Lung (tissue), 12 donors: ENCODE measurements around the gene MS4A6E. TPM values are rescaled to one million over a fixed set of nuclear protein-coding genes. Genes with fewer than 3 reads are reported as not detected.
A peak's percentile ranks its signal among the peaks of the same experiment; 100 is the strongest.

Source experiments
- ATAC-seq: fragments of 200-7000 bp; cut with Tn5 transposase; one replicate; pipeline ENCODE4 v1.9.1; 2020; ENCODE audit warnings: moderate number of reproducible peaks; ENCODE audit not compliant: insufficient read depth, low FRiP score
- DNase-seq, 3 donors: peaks; one replicate each; pipeline ENCODE4 v3.0.0-alpha.2; 2013 to 2017
- H3K27ac ChIP-seq, 2 donors: one replicate each; pipeline ENCODE4 v1.5.1; 2013; ENCODE audit warnings: mild to moderate bottlenecking in 2 of 2, moderate library complexity in 2 of 2, control low read depth in 1 of 2, inconsistent platforms in 1 of 2, low read depth in 1 of 2, low read length in 1 of 2
- H3K27me3 ChIP-seq, 3 donors: one replicate each; pipeline ENCODE4 v1.5.1; 2013; ENCODE audit warnings: low read length in 2 of 3; ENCODE audit not compliant: control insufficient read depth in 3 of 3, insufficient read depth in 3 of 3
- H3K36me3 ChIP-seq, 4 donors: one replicate each; pipeline ENCODE4 v1.5.1; 2013; ENCODE audit warnings: low read length in 4 of 4, mild to moderate bottlenecking in 1 of 4, moderate library complexity in 1 of 4; ENCODE audit not compliant: control insufficient read depth in 4 of 4, insufficient read depth in 4 of 4
- H3K4me1 ChIP-seq, 5 donors: one replicate each; pipeline ENCODE4 v1.5.1; 2013; ENCODE audit warnings: low read length in 5 of 5, mild to moderate bottlenecking in 2 of 5, moderate library complexity in 1 of 5; ENCODE audit not compliant: control insufficient read depth in 5 of 5, insufficient read depth in 5 of 5
- H3K4me3 ChIP-seq: one replicate; pipeline ENCODE4 v1.5.1; 2013; ENCODE audit warnings: mild to moderate bottlenecking, control low read depth, moderate library complexity
- H3K9ac ChIP-seq, 2 donors: one replicate each; pipeline ENCODE4 v1.5.1; 2013; ENCODE audit warnings: low read length in 2 of 2, control low read depth in 1 of 2; ENCODE audit not compliant: insufficient read depth in 1 of 2
- H3K9me3 ChIP-seq, 4 donors: one replicate each; pipeline ENCODE4 v1.5.1; 2013; ENCODE audit warnings: low read length in 3 of 4, mild to moderate bottlenecking in 1 of 4, moderate library complexity in 1 of 4; ENCODE audit not compliant: control insufficient read depth in 4 of 4, insufficient read depth in 3 of 4
- CTCF ChIP-seq: IDR thresholded peaks from 2 replicates; pipeline ENCODE4 v1.5.1; 2012; ENCODE audit warnings: mild to moderate bottlenecking; ENCODE audit errors: control extremely low read depth, extremely low read depth
- WGBS, 2 donors: extraction: QIAGEN DNeasy Blood & Tissue Kit; methylation state at CpG; one replicate each; pipeline ENCODE4 v1.1.7; 2013; 5-methylcytosine and 5-hydroxymethylcytosine counted together
- polyA plus RNA-seq, 2 donors: library from polyadenylated mRNA; stranded (reverse); fragments of 200-250 nt; gene quantifications; one replicate each; pipeline ENCODE4 v1.2.1, GENCODE V29; 2013
- total RNA-seq, 2 donors: library from RNA; depleted of rRNA in 1 of 2; stranded (reverse); fragments of >200 nt in 1 of 2; gene quantifications; one replicate each; pipeline ENCODE4 v1.2.1, GENCODE V29; 2014 to 2021
- donor health status: control.
- donor health status: control.
- donor health status: Bipolar disorder and iron deficiency.
- donor health status: healthy.
- donor health status: DM: yes; HTN: yes; CAD: no.

MS4A6E gene
- total and polyA plus RNA-seq, 4 donors = 0.63 to 2.6 (median 1.0) TPM; not detected in 1

GRCh38 chr11:60321051-60321450 is 6.0 kb upstream of the MS4A6E start:
- no peaks in the 10 kb centered on the region for H3K36me3 ChIP-seq
- no peaks in the 10 kb centered on the region for H3K27me3 ChIP-seq
- DNase-seq = no peak
- no peak for ATAC-seq
- no peak overlapping the region for H3K9ac ChIP-seq
- peaks cover 1 to 12% (median 7%) of the 10 kb centered on the region in 4 donors for H3K9me3 ChIP-seq
- no peak overlapping the region for H3K4me3 ChIP-seq
- TF ChIP-seq CTCF = no peak
- no peaks in the 10 kb centered on the region for H3K4me1 ChIP-seq
- no peak overlapping the region for H3K27ac ChIP-seq

- H3K36me3 ChIP-seq = no peaks in the 10 kb centered on the region
- no peak overlapping the region for H3K4me3 ChIP-seq
- H3K4me1 ChIP-seq = no peaks in the 10 kb centered on the region
- peaks cover 0 to 8% (median 2%) of the 10 kb centered on the region in 4 donors for H3K9me3 ChIP-seq
- DNase-seq = no peak
- no peak for ATAC-seq
- no peaks in the 10 kb centered on the region for H3K27me3 ChIP-seq
- H3K27ac ChIP-seq = no peak overlapping the region
- H3K9ac ChIP-seq = no peak overlapping the region
- no peak for TF ChIP-seq CTCF
These were observed 1.4 kb downstream of the MS4A6E start for GRCh38 chr11:60328460-60328859.

- Histone ChIP-seq H3K9me3 (no peaks in the 10 kb centered on the region), H3K27ac (no peak overlapping the region), H3K4me1 (no peaks in the 10 kb centered on the region), H3K4me3 (no peak overlapping the region), H3K27me3 (no peaks in the 10 kb centered on the region), H3K36me3 (no peaks in the 10 kb centered on the region), H3K9ac (no peak overlapping the region)
- ATAC-seq (no peak), DNase-seq (peak in 1 of 3 donors; percentile 38)
- TF ChIP-seq CTCF = no peak
- WGBS, 2 donors = 0 to 35% methylated on average over 3 of the region's 3 CpGs
These were observed 5.8 kb downstream of the MS4A6E start for GRCh38 chr11:60332846-60333245.

GRCh38 chr11:60334005-60334620 is 7.1 kb downstream of the MS4A6E start:
- Histone ChIP-seq H3K27ac (no peak overlapping the region), H3K4me3 (no peak overlapping the region), H3K36me3 (no peaks in the 10 kb centered on the region), H3K9me3 (no peaks in the 10 kb centered on the region), H3K9ac (no peak overlapping the region), H3K27me3 (no peaks in the 10 kb centered on the region), H3K4me1 (no peaks in the 10 kb centered on the region)
- peak; percentile 12 for TF ChIP-seq CTCF
- ATAC-seq (peak; percentile 62), DNase-seq (peak; percentile 38 to 57 (median 50))
- WGBS, 2 donors = 18 to 29% methylated on average over 2 of the region's 2 CpGs
